Epithelial cell of esophagus (primary cell): Measurements from ENCODE around the gene NOL9.

Experiments used
- DNase-seq: peaks from one replicate; pipeline ENCODE4 v3.0.0; 2010; ENCODE audit warnings: low read depth
- H3K4me3 ChIP-seq: 2 replicates; pipeline ENCODE4 v1.5.1; 2011; ENCODE audit warnings: mild to moderate bottlenecking, low read length, control low read depth
- CTCF ChIP-seq: IDR thresholded peaks from 2 replicates; pipeline ENCODE4 v1.5.1; 2011; ENCODE audit warnings: low read depth, mild to moderate bottlenecking, low read length, control low read depth, inconsistent platforms; ENCODE audit not compliant: insufficient read depth; ENCODE audit errors: missing control alignments

NOL9 gene

GRCh38 chr1:6584126-6585080 lies 30.1 kb upstream of the NOL9 start:
- no peak for DNase-seq
- peak; percentile 21 for TF ChIP-seq CTCF
- no peak overlapping the region for H3K4me3 ChIP-seq

- no peak for DNase-seq
- TF ChIP-seq CTCF = no peak
- no peak overlapping the region for H3K4me3 ChIP-seq
Measured at GRCh38 chr1:6582370-6582769, 28.1 kb upstream of the NOL9 start.

GRCh38 chr1:6581561-6582305 lies 27.4 kb upstream of the NOL9 start:
- no peak for TF ChIP-seq CTCF
- peak; percentile 86 for DNase-seq
- no peak overlapping the region for H3K4me3 ChIP-seq

GRCh38 chr1:6580593-6581409 lies 26.5 kb upstream of the NOL9 start:
- H3K4me3 ChIP-seq = peak overlapping the region; percentile 79
- TF ChIP-seq CTCF = peak; percentile 14
- no peak for DNase-seq

- TF ChIP-seq CTCF = no peak
- no peak for DNase-seq
- H3K4me3 ChIP-seq = peak overlapping the region; percentile 79
Measured at GRCh38 chr1:6580119-6580592, 25.8 kb upstream of the NOL9 start.

- peak; percentile 98 for DNase-seq
- TF ChIP-seq CTCF = no peak
- peak within 1 kb of the TSS; percentile 79 for H3K4me3 ChIP-seq
Measured at GRCh38 chr1:6579374-6580118, 25.2 kb upstream of the NOL9 start, which contains the start of gene ZBTB48. Gene ZBTB48, plus strand, starts transcription at chr1:6579994. Its CDS starts 616 bp downstream, at chr1:6580610.
